Hindlimb muscle (tissue), 1 donor: ENCODE measurements around the gene CHRNA9. TPM values are rescaled to one million over a fixed set of nuclear protein-coding genes. Genes with fewer than 3 reads are reported as not detected.

Experiments used
- DNase-seq: peaks from one replicate; pipeline ENCODE4 v3.0.0-alpha.2; 2013
- polyA plus RNA-seq: library from polyadenylated mRNA; unstranded; fragments of 120-200 nt; gene quantifications from one replicate; pipeline ENCODE4 v1.2.1, GENCODE V29; 2013; ENCODE audit not compliant: insufficient read length

CHRNA9 gene
- polyA plus RNA-seq, 1 donor: 0.09 TPM

DNA sequence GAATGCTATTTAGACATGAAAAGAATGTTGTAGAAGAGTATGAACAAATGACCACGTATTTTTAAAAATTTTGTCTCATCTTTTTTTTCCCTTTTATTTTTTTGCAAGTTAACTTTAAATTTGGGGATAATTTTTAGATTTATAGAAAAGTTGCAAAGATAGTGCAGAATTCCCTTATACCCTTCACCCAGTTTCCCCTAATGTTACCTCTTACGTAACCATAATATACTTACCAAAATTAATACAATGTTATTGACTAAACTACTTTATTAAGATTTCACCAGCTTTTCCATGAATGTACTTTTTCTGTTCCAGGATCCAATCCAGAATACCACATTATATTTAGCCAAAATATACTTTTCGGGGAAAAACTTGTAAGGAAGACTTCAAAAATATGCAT is 12.3 kb downstream of the CHRNA9 start:
- no peak for DNase-seq

DNA sequence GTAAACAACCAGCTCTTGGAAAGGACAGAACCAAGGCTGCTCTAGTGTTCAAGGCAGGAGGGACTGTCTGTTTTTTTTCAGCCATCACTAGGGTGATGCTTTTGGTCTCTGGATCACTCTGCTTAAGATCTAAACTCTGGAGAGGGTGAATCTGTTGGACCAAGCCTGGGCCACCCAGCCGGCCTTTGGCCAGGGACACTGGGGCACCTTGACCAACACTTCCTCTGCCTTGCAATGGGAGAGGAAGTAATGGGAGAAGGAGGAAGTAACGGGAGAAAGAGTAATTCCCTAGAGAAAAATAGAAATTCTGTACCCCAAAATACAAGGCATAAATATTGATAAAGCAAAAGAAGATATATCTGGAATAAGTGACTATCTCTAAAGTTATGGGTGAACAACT is 12.9 kb downstream of the CHRNA9 start:
- no peak for DNase-seq

DNA sequence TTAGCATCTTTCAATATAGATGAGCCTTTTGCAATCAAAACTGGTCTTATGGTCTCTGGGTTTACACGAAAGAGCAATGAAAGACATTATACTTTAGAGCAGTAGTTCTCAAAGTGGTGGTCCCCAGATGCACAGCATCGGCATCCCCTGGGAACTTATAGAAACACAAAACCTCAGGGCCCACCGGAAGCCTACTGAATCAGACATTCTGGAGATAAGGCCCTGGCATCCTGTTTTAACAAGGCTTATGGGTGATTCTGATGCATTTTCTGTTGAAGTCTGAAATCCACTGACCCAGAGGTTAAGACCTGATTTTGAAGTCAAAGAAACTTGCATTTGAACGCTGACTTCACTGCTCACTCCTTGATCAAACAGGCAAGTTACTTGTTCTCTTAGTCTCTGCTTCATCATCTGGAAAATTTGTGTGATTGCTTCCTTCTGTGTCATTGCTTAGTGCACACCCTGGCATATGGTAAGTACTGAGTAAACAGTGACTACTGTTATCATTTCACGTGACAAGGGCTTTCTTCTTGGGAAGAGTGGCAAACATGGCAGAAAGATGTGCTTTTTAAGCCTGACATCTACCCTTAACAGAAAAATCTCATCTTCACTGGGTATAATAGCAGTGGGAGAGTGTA is 14.5 kb downstream of the CHRNA9 start:
- no peak for DNase-seq

DNA sequence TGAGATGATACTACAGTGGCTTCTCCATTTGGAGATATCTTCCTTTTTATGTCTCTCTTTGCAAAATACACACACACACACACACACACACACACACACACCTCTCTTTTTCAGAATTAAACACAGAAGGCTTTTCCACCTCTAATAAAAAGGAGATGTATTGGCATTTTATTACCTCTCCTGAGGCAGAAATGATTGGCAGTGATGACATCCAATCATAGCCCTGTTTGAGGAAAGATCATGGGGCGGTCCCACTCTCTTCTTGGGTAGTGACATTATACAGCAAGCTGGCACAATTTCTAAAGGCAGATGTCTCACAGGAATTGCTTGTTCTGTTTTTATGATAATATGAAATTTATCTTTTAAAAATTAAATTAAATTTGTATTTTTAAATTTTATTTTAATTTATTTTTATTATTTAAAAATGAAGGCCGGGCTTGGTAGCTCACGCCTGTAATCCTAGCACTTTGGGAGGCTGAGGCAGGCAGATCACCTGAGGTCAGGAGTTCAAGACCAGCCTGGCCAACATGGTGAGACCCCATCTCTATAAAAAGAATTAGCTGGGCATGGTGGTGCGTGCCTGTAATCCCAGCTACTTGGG is 15.6 kb downstream of the CHRNA9 start:
- DNase-seq: no peak

DNA sequence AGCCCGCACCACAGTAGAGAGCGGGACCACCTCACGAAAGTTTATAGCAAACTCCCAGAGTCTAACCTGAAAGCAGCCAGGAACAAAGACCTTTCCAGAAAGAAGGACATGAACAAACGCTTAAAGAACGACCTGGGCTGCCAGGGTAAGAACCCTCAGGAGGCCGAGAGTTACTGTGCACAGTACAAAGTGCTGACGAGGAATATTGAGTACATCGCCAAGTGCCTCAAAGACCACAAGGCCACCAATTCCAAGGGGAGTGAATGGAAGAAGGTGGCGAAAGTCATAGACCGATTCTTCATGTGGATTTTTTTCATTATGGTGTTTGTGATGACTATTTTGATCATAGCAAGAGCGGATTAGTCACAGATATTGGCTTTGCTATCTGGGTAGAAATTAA is 19.0 kb downstream of the CHRNA9 start:
- no peak for DNase-seq

DNA sequence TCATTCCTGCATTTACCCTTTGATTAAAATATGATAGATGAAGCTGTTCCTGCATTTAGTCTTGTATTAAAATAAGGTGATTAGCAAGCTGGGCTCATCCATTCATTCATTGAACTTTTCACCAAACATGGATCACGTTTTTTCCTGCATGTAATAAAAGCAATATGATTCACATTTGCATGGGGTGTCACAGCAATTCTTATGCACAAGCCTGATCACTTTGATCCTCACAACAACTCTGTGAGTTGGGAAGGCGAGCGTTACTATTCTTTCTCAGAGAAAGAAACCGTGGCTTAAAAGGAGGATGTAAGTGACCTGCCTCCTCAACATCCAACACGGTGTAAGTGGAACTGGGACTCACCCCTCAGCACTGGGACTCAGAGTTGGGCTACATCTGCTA is 20.0 kb downstream of the CHRNA9 start:
- DNase-seq: no peak

DNA sequence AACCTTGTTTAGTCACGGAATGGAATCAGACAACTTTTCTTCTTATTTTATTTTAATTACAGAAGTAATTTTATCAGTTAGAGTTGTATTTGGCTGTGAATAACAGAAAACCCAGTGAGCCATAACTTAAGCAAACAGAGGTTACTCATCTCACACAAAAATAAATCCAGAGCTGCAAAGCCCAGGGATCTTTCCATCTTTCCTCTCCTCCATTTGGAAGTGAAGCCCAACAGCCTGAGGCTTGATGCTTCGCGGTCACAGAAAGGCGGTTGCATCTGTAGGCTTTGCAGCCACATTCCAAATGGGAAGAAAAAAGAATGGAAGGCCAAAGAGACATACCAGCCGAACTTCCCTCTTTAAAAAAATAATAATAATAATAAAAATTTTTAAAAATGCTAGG is 22.6 kb downstream of the CHRNA9 start:
- DNase-seq: no peak

DNA sequence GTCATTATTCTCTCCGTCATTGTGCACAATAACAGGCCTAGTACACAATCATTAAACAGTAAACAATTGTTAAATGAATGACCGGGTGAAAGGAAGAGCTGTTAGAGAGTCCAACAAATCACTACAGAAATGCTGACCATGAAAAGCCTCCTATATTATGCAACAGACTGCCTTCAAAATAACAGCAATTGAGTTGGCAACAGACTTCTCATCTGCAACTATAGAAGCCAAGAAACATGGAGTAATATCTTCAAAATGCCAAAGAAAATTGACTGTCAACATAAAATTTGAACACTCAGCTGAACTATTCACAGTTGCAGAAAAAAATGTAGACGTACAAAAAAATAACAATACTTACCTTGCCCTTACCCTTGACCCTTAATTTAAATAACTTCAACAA is 26.2 kb downstream of the CHRNA9 start:
- no peak for DNase-seq

DNA sequence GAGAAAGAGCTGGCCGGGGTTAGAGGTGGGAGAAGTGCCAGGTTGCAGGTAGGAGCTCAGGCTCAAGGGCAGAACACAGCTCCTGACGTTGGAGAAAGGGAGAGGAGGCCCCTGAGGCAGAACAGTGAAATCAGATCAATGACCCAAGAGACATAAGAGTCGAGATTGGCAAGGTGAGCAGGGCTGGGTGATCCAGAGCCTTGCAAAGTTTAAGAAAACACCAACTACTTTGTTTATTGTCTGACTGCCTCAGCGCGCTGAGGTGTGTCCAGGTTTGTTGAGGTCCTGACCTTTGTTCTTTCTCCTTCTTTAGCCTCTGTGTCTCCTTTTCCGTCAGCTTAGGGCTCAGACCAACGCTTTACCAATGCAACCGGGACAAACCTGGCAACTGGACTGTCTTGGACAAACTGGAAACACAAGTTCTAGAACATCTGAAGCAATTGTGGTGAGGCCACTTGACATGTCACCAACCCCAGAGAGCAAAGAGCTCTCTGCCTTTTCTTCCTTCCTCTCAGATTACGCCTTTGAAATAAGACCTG is 28.3 kb downstream of the CHRNA9 start:
- no peak for DNase-seq

DNA sequence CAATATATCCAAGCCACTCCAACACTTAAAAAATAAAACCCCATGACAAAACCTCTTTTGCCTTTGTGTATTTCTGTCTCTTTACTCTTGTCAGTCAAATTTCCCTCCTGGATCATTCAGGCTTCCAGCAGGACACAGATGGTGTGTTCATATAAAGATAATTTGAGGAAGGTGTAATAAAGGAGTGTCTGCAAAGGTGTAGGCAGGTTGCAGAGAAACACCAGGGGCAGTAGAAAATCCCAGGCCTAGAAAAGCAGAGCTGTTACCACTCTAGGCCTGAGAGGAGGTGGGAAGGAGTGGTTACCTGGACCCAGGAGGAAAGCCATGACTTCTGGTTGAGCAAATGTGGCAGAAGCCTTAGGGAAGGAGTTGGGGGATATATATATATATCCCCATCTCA is 28.8 kb downstream of the CHRNA9 start:
- DNase-seq: no peak

DNA sequence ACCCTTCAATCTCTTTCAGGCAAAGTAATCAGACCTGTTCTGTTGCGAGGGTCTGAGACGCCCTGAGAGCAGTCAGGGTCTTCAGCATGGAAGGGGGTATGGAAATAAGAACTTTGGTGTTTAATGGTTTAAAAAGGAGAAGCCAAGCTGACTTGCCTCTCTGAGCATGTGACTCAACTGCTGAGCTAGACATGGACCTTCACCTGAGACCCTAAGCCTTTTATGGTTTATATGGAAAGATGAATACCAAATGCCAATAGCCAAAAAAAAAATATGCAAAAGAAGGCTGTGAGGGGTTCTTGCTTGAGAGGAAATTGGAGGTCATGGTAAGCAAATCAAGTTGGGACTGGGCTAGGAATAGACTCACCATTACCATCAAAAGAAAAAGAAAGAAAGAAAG is 30.6 kb downstream of the CHRNA9 start:
- DNase-seq: no peak

DNA sequence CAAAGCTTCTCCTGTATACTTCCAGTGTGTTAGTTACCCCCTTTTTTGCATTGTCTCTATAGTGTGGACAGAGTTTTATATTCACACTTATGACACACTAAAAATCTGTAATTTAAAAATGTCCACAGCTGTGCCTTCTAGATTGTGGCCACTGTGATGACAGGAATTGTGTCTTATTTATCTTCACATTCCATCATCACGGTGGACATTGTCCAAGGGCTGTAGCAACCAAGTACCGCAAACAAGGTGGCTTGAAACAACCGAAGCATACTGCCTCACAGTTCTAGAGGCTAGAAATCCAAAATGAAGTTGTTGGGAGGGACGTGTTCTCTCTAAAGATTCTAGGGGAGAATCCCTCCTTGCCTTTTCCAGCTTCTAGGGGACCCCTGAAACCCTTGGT is 32.3 kb downstream of the CHRNA9 start:
- no peak for DNase-seq

DNA sequence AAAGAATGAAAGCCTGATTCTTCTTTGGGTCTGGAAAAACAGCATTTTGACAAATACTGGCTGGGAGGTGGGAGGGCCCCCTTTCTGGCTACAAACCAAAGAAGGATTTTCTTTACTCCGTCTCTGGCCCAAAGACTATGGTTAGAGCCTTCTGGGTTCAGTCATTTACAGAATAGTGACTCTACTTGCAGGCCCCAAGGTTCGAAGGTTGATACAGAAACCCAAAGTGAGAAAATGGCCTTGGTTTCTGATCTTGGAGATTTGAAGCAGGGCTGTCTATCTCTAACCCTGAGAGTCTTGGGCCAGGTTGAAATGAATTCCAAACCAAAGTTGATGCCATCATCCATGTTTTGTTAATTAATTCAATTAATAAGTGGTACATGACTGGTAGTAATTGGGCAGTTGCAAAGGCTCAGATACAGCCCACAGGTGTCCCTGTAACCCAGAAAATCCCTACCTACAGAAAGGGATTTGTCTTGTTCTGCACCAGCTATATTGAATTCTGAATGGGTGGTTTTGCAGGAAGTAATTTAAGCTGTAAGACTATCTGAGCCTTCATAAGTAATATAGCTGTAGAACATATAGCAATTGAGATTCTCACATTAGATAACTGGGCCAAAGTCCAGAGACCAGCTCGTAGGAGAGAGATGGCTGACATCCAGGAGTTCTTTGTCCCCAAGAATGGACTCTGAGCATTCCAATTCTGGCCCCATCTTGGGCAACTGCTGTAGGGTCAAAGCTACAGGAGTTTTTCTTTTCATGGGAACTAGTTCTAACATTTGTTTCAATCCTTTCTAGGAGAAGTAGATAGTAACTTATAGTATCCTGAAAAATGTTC is 34.5 kb downstream of the CHRNA9 start:
- DNase-seq: no peak

DNA sequence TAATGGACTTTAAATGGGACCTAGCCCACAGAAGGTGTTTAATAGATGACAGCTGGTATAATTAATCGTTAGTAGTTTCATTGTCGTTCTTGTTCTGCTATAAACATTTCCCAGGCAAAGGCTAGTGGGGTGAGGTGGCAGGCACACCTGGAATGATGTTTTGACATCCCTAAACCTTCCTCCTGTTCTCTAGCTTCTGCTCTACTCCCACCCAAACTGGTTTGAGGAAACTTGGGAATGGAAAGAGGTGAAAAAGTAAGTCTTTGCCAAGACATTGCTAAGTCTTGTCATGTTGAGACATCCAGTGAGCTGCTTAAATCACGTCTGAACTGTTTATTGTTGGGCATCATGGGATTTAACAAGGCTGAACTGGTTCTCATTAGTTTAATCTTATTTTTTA is 37.5 kb downstream of the CHRNA9 start:
- DNase-seq: no peak

DNA sequence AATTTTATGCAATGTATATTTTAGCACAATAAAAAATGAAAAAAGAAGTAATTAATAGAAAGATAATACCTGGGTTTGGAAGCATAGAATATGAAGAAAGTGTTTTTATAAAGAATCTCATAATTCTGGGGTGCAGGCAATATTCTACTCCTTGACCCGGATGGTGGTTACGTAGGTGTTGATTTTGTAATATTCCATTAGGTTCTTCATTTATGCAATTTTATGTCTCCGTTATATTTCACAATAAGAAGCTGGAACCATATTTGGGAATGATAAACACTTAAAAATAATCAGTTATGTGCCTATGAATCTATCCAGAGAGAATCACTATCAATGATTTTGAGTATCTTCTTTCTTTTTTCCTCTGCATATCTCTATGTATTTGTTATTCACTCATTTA is 38.5 kb downstream of the CHRNA9 start:
- DNase-seq: no peak

DNA sequence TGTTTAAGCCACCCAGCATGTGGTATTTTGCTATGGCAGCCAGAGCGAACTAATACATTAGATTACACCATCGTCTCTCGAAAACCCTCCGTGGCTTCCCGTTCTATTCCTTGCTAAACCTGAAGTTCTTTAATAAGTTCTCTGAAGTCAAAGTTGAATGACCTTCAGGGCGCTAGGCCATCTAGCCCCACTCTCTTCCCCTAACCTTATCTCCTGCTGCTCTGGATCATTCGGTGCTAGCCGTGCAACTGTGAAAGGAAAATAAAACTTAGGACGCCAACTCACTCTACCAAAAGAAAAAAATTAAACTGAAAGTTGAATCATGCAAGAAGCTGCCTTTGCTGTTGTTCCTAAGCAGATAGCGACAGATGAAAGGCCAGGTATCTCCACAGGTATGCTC is 40.0 kb downstream of the CHRNA9 start:
- DNase-seq: no peak

DNA sequence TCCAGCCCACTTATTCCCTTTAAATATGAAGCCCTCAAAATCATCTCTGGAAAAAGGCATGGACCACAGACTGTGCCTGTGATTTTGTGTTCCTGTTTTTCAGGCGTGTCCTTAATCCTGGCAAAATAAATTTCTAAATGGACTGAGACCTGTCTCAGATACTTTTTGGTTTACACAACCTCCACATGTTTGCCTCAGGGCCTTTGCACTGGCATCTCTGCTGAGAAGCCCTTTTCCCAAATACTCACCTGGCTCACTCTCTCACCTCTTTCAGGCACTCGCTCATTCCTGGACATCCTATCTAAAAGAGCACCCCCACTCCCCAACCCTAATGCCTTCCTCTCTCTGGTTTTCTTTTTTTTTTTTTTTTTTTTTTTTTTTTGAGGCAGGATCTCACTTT is 40.5 kb downstream of the CHRNA9 start:
- DNase-seq: no peak

DNA sequence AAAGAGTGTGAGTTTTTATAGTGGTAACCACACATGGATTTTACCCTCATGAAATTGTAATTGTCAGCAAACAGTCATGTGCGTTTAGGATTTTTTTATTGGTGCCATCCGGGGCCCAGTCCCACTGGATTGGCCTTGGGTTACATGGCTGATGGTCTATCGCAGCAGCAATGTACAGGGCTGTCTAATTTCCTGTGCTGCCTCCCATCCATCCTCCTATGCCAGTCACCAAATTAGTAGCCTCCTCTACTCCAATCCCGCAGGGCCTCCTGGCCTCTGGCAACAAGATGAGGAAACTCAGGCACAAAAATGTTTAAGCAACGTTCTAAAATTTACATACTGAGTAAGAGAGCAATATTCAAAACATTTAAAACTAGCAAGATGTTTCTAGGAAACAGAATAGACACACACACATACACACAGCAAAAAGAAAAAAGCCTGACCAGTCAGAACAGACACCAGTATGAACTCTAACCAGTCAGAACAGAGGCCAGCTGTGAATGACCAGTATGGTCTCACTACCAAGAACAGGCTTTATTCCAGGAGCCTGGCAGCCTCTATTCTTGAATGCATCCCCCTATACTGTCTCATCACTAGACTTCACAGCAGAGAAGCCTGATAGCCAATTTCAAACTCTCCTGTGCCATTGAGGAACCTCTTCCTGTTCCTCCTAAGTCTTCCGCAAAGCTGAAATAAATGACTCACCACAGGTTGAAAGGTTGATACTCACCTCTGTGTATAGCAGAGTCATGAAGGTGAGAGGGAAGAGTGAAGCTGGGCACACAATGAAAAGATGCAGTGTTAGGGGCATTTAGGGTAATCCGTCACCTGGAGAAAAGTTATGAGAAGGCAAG is 42.6 kb downstream of the CHRNA9 start:
- no peak for DNase-seq

DNA sequence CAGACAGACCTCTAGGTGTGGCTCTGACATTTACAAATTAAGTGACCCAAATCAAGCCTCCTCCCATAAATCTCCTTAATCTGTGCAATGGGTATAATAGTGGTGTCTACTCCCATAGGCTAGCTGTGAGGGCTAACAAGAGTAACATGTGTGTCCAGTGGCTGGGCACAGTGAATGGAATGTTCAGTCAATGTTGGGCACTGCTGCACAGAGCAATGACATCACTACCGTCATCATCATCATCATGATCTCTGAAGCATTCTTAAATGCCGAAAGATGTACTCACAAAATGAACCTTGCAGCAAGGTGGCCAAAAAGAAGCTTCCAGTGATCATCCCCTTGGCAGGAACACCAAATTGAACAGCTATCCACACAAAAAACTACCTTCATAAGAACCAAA is 43.5 kb downstream of the CHRNA9 start:
- DNase-seq: no peak

DNA sequence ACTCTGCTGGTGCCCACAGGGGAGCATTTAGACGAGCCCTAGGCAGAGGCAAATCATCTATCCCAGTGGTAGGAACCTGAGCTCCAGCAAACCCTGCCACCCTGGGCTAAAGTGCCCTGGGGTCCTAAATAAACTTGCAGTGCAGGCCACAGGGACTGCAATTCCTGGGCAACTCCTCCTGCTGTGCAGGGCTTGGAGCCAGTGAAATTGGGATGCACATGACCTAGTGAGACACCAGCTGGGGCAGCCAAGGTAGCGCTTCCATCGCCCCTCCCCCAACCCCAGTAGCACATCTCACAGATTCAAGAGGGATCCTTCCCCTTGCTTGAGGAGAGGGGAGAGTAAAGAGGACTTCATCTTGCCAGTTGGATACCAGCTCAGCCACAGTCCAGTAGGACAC is 44.1 kb downstream of the CHRNA9 start:
- DNase-seq: no peak

DNA sequence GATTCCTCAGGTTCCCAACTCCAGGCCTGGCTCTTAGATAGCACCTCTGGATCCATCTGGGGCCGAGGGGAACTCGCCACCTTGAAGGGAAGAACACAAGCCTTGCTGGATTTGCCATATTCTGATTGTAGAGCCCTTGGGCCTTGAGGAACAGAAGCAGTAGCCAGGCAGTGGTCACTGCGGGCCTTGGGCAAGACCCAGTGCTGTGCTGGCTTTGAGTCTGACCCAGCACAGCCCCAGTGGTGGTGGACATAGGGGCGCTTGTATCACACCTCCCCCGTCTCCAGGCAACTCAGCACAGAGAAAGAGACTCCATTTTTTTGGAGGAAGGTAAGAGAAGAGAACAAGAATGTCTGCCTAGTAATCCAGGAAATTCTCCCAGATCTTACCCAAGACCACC is 45.5 kb downstream of the CHRNA9 start:
- DNase-seq: no peak

DNA sequence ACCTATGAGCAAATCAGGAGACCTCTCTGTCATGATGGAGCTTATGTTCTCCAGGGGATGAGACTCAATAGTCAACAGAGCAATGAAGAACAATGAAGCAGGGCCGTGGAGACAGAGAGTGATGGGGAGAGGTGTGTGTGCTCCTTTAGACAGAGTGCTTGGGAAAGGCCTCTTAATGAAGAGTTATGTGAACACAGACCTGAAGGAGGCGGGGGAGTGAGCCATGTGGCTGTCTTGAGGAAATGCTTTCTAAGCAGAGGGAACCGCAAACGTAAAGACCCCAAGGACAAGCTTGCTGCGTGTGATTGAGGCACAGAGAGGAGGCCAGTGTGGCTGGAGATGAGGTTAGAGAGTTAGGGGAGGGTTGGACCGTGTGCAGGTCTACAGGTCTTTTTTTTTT is 53.1 kb downstream of the CHRNA9 start:
- DNase-seq: no peak

DNA sequence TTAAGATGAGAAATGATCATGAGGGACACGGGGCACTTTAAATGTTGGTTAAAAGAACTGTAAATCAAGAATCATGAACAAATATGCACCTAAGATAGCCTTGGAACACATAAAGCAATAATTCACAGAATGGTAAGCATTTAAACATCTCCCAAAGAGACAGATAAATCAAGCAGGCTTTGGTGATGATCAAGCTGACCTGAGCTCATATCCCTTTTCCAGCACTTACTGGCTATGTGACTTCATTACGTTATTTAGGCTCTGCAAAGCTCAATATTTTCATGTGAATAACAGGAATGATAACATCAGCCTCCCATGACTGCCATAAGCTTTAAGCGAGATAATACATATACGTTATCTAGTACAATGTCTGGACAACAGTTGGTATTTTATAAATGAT is 54.9 kb downstream of the CHRNA9 start:
- no peak for DNase-seq
